Naive thymus-derived CD4-positive, alpha-beta T cell (primary cell): ENCODE results near the gene BPIFA1. TPM values are rescaled to one million over a fixed set of nuclear protein-coding genes. Genes with fewer than 3 reads are reported as not detected.

Source experiments
- ATAC-seq: fragments of 150-1000 bp; cut with Tn5 transposase; 2 replicates; pipeline ENCODE4 v1.10.0; 2021; ENCODE audit warnings: mild to moderate bottlenecking, moderate library complexity
- CTCF ChIA-PET: fragments of 350-600 bp; sonication (Branson Sonifier 250); formaldehyde crosslinking; loops from one replicate; lab custom pipeline; 2021; ENCODE audit warnings: antibody characterized with exemption; lab: Charles Lee
- POLR2A ChIA-PET: fragments of 350-600 bp; sonication (Branson Sonifier 250); formaldehyde crosslinking; loops from one replicate; lab custom pipeline; 2021; ENCODE audit warnings: antibody characterized with exemption, inconsistent platforms; lab: Charles Lee
- DNase-seq, 9 donors: peaks; one replicate each; pipeline versions ENCODE4 v3.0.0 to v3.0.0-alpha.2; 2020 to 2022; ENCODE audit warnings: mixed read lengths in 1 of 9
- H3K27ac ChIP-seq: one replicate; pipeline ENCODE4 v1.7.0; 2013; ENCODE audit warnings: mild to moderate bottlenecking, low read depth, low read length, moderate library complexity
- H3K27me3 ChIP-seq, 2 donors: one replicate each; pipeline ENCODE4 v1.7.0; 2013; ENCODE audit warnings: low read length in 2 of 2, mild to moderate bottlenecking in 2 of 2, moderate library complexity in 2 of 2; ENCODE audit not compliant: control insufficient read depth in 2 of 2, insufficient read depth in 2 of 2
- H3K36me3 ChIP-seq, 3 experiments: 1 replicate in 2 of 3; 2 replicates in 1 of 3; pipeline ENCODE4 v1.7.0; 2013; ENCODE audit warnings: low read length in 3 of 3, mild to moderate bottlenecking in 3 of 3, moderate library complexity in 1 of 3; ENCODE audit not compliant: insufficient read depth in 3 of 3, control insufficient read depth in 2 of 3
- H3K4me1 ChIP-seq, 2 donors: one replicate each; pipeline ENCODE4 v1.7.0; 2013; ENCODE audit warnings: low read length in 2 of 2, mild to moderate bottlenecking in 2 of 2, moderate library complexity in 1 of 2; ENCODE audit not compliant: control insufficient read depth in 2 of 2, insufficient read depth in 2 of 2
- H3K4me3 ChIP-seq: 2 replicates; pipeline ENCODE4 v1.7.0; 2013; ENCODE audit warnings: mild to moderate bottlenecking, low read length
- H3K9me3 ChIP-seq, 3 experiments: 1 replicate in 2 of 3; 2 replicates in 1 of 3; pipeline ENCODE4 v1.7.0; 2013; ENCODE audit warnings: low read length in 3 of 3; ENCODE audit not compliant: control insufficient read depth in 2 of 3
- H3K27ac Mint-ChIP-seq, 9 donors: one replicate each; pipeline ENCODE4 v1.8.0; 2020 to 2022; ENCODE audit warnings: mixed read lengths in 9 of 9, mild to moderate bottlenecking in 8 of 9, moderate library complexity in 5 of 9, inconsistent platforms in 2 of 9
- H3K27me3 Mint-ChIP-seq, 5 donors: one replicate each; pipeline ENCODE4 v1.8.0; 2021 to 2022; ENCODE audit warnings: mixed read lengths in 5 of 5, mild to moderate bottlenecking in 1 of 5
- H3K36me3 Mint-ChIP-seq, 5 donors: one replicate each; pipeline ENCODE4 v1.8.0; 2020 to 2022; ENCODE audit warnings: mixed read lengths in 5 of 5, mild to moderate bottlenecking in 3 of 5, inconsistent platforms in 1 of 5
- H3K4me1 Mint-ChIP-seq, 7 donors: one replicate each; pipeline ENCODE4 v1.8.0; 2020 to 2022; ENCODE audit warnings: mixed read lengths in 7 of 7, mild to moderate bottlenecking in 3 of 7, inconsistent platforms in 1 of 7
- H3K4me3 Mint-ChIP-seq, 10 donors: one replicate each; pipeline ENCODE4 v1.8.0; 2020 to 2022; ENCODE audit warnings: mild to moderate bottlenecking in 10 of 10, mixed read lengths in 10 of 10, moderate library complexity in 6 of 10, inconsistent platforms in 2 of 10
- H3K9me3 Mint-ChIP-seq, 11 donors: one replicate each; pipeline ENCODE4 v1.8.0; 2020 to 2022; ENCODE audit warnings: mixed read lengths in 11 of 11, mild to moderate bottlenecking in 4 of 11, inconsistent platforms in 1 of 11, moderate library complexity in 1 of 11
- intact Hi-C, 2 donors: fragments of 100-400 bp; cut with micrococcal nuclease; formaldehyde crosslinking; loops; one replicate each; pipeline ENCODE4 v1.15.1; 2023
- polyA plus RNA-seq, 2 donors: library from polyadenylated mRNA; unstranded; fragments of 300-500 nt; fragmentation: Illumina TruSeq; gene quantifications; one replicate each; pipeline ENCODE4 v1.2.3, GENCODE V29; 2021
- total RNA-seq, 6 experiments: library from RNA in 5 of 6; stranded (reverse) in 5 of 6; gene quantifications; 1 replicate in 5 of 6; 2 replicates in 1 of 6; pipeline ENCODE4 v1.2.3 and lab custom pipeline; 2021 to 2026

Gene BPIFA1
- total RNA-seq: not detected
- polyA plus RNA-seq: not detected
- not detected for total RNA-seq (lab: John Stamatoyannopoulos, UW)

DNA sequence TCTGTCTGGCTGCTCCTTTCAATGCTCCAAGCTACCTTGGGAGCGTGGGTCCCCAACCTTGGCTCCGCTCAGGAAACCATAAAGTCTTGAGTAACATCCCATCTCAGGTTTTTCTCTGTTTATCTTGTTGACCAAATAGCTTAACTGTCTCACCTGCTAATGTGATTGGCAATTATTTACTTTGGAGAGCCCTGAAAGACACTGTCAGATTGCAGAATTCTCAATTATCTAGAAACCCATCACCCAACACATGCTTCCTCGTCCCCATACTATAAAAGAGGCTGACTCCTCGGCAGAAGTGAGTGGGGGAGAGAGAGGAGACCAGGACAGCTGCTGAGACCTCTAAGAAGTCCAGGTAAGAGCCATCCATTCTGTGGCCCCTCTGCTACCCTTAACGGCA, at the start of gene BPIFA1:
Gene BPIFA1 (plus strand): TSS at position 301 of the 400 bp plus-strand sequence. CDS start 1,716 bp downstream, outside the sequence.
- Mint-ChIP-seq H3K36me3 (no peaks in the 10 kb centered on the region), H3K9me3 (peaks cover 0 to 2% (median 0%) of the 10 kb centered on the region in 11 donors)
- H3K27me3 ChIP-seq: no peaks in the 10 kb centered on the region

DNA sequence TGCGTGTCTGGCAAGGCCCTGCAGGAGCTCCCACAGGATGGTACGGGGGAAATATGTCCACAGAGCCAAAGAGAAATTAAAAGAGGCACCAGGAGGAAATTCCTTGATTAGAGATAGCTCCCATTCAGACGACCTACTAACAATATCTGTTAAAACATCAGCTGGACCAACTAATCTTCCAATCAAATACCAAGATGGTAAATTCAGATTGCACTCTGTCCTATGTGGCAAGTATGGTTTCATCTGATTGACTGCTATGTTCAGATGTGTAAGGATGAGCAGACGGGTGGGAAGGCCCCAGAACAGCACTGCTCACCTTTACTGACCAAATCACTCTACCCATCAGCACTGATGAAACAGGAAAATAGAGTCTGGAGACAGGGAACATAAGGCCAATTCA, 48.3 kb upstream of the BPIFA1 start:
- POLR2A ChIA-PET: no interaction called here

More for the DNA sequence above, at the start of gene BPIFA1:
- Histone ChIP-seq H3K9me3 (no peaks in the 10 kb centered on the region), H3K4me1 (no peaks in the 10 kb centered on the region), H3K36me3 (no peaks in the 10 kb centered on the region), H3K4me3 (no peak within 1 kb of the TSS), H3K27ac (no peak within 1 kb of the TSS)
- CTCF ChIA-PET: no interaction called here
- Mint-ChIP-seq H3K27me3 (peaks cover 4 to 17% (median 7%) of the 10 kb centered on the region in 5 donors), H3K4me1 (peaks cover 3 to 21% (median 10%) of the 10 kb centered on the region in 7 donors), H3K4me3 (no peak within 1 kb of the TSS), H3K27ac (no peak within 1 kb of the TSS)
- POLR2A ChIA-PET: no interaction called here
- intact Hi-C loops: no loop called here
- no peak for ATAC-seq
- DNase-seq: no peak

DNA sequence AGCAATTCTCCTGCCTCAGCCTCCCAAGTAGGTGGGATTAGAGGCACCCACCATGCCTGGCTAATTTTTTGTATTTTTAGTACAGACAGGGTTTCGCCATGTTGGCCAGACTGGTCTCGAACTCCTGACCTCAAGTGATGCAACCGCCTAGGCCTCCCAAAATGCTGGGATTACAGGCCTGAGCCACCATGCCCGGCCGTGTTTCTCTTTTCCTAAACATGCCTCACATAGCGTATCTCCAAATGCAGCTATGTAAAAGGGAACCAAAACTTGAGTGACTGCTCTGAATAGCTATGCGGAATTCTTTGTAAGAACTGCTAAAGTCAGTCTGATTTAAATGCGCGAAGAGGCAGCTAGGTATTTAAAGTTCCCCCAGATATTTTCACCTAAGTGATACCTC, 47.4 kb upstream of the BPIFA1 start:
- no peaks in the 10 kb centered on the region for H3K9me3 ChIP-seq
- Mint-ChIP-seq H3K9me3 (peaks cover 0 to 7% (median under 1%) of the 10 kb centered on the region in 11 donors), H3K4me3 (no peak overlapping the region), H3K36me3 (peaks cover 0 to 3% (median under 1%) of the 10 kb centered on the region in 5 donors), H3K27ac (no peak overlapping the region), H3K4me1 (peaks cover 0 to 6% (median 0%) of the 10 kb centered on the region in 7 donors), H3K27me3 (peaks cover 0 to 7% (median 0%) of the 10 kb centered on the region in 5 donors)
- no peak overlapping the region for H3K4me3 ChIP-seq
- ChIA-PET CTCF (no interaction called here), POLR2A (no interaction called here)
- intact Hi-C loops: no loop called here
- no peak overlapping the region for H3K27ac ChIP-seq
- H3K27me3 ChIP-seq: no peaks in the 10 kb centered on the region
- no peak for ATAC-seq
- H3K4me1 ChIP-seq: no peaks in the 10 kb centered on the region
- no peak for DNase-seq
- no peaks in the 10 kb centered on the region for H3K36me3 ChIP-seq

More for the DNA sequence above, 48.3 kb upstream of the BPIFA1 start:
- intact Hi-C loops: no loop called here
- Mint-ChIP-seq H3K4me3 (no peak overlapping the region), H3K36me3 (peaks cover 0 to 7% (median 3%) of the 10 kb centered on the region in 5 donors), H3K4me1 (peaks cover 0 to 1% (median 0%) of the 10 kb centered on the region in 7 donors), H3K27ac (no peak overlapping the region), H3K27me3 (peaks cover 0 to 6% (median 0%) of the 10 kb centered on the region in 5 donors), H3K9me3 (peaks cover 0 to 12% (median 2%) of the 10 kb centered on the region in 11 donors)
- ATAC-seq (no peak), DNase-seq (no peak)
- Histone ChIP-seq H3K27ac (no peak overlapping the region), H3K4me3 (no peak overlapping the region), H3K9me3 (no peaks in the 10 kb centered on the region), H3K4me1 (no peaks in the 10 kb centered on the region), H3K36me3 (no peaks in the 10 kb centered on the region), H3K27me3 (no peaks in the 10 kb centered on the region)
- CTCF ChIA-PET: no interaction called here

- Mint-ChIP-seq H3K4me3 (no peak overlapping the region), H3K36me3 (no peaks in the 10 kb centered on the region), H3K9me3 (no peaks in the 10 kb centered on the region), H3K27me3 (peaks cover 0 to 8% (median 0%) of the 10 kb centered on the region in 5 donors), H3K4me1 (peaks cover 0 to 16% (median 8%) of the 10 kb centered on the region in 7 donors), H3K27ac (no peak overlapping the region)
- ChIA-PET POLR2A (no interaction called here), CTCF (no interaction called here)
- DNase-seq (no peak), ATAC-seq (no peak)
- no peak overlapping the region for H3K4me3 ChIP-seq
- no peaks in the 10 kb centered on the region for H3K36me3 ChIP-seq
- H3K4me1 ChIP-seq: no peaks in the 10 kb centered on the region
- H3K9me3 ChIP-seq: no peaks in the 10 kb centered on the region
- intact Hi-C loops: no loop called here
- no peaks in the 10 kb centered on the region for H3K27me3 ChIP-seq
- no peak overlapping the region for H3K27ac ChIP-seq
These were observed 44.3 kb upstream of the BPIFA1 start for GRCh38 chr20:33191484-33191883.

- H3K4me3 ChIP-seq: no peak overlapping the region
- H3K36me3 Mint-ChIP-seq: no peaks in the 10 kb centered on the region
- H3K27me3 ChIP-seq: no peaks in the 10 kb centered on the region
- CTCF ChIA-PET: no interaction called here
- H3K9me3 Mint-ChIP-seq: no peaks in the 10 kb centered on the region
- no peaks in the 10 kb centered on the region for H3K4me1 ChIP-seq
- H3K36me3 ChIP-seq: no peaks in the 10 kb centered on the region
- H3K9me3 ChIP-seq: no peaks in the 10 kb centered on the region
- no peak for ATAC-seq
- peaks cover 0 to 16% (median 8%) of the 10 kb centered on the region in 7 donors for H3K4me1 Mint-ChIP-seq
- intact Hi-C loops: no loop called here
- no peak overlapping the region for H3K27ac ChIP-seq
- no peak for DNase-seq
- H3K4me3 Mint-ChIP-seq: no peak overlapping the region
- no peak overlapping the region for H3K27ac Mint-ChIP-seq
- peaks cover 0 to 8% (median 0%) of the 10 kb centered on the region in 5 donors for H3K27me3 Mint-ChIP-seq
- POLR2A ChIA-PET: no interaction called here
These were observed 43.8 kb upstream of the BPIFA1 start for GRCh38 chr20:33191955-33192354.

GRCh38 chr20:33192912-33193501, 42.8 kb upstream of the BPIFA1 start:
- Mint-ChIP-seq H3K4me1 (peaks cover 0 to 16% (median 8%) of the 10 kb centered on the region in 7 donors), H3K9me3 (no peaks in the 10 kb centered on the region), H3K36me3 (no peaks in the 10 kb centered on the region), H3K27me3 (peaks cover 0 to 8% (median 0%) of the 10 kb centered on the region in 5 donors), H3K4me3 (no peak overlapping the region), H3K27ac (no peak overlapping the region)
- POLR2A ChIA-PET: no interaction called here
- Histone ChIP-seq H3K36me3 (no peaks in the 10 kb centered on the region), H3K9me3 (no peaks in the 10 kb centered on the region), H3K27ac (no peak overlapping the region), H3K27me3 (no peaks in the 10 kb centered on the region), H3K4me3 (no peak overlapping the region), H3K4me1 (no peaks in the 10 kb centered on the region)
- ATAC-seq: no peak
- CTCF ChIA-PET: no interaction called here
- intact Hi-C loops: no loop called here
- no peak for DNase-seq

GRCh38 chr20:33199026-33199425, 36.8 kb upstream of the BPIFA1 start:
- no peak for ATAC-seq
- intact Hi-C loops: no loop called here

More at GRCh38 chr20:33199026-33199425, 36.8 kb upstream of the BPIFA1 start:
- H3K36me3 ChIP-seq: no peaks in the 10 kb centered on the region
- Mint-ChIP-seq H3K9me3 (no peaks in the 10 kb centered on the region), H3K27ac (no peak overlapping the region), H3K4me3 (no peak overlapping the region), H3K27me3 (peaks cover 0 to 32% (median 15%) of the 10 kb centered on the region in 5 donors), H3K4me1 (peaks cover 0 to 10% (median 8%) of the 10 kb centered on the region in 7 donors), H3K36me3 (no peaks in the 10 kb centered on the region)
- POLR2A ChIA-PET: no interaction called here
- no peak overlapping the region for H3K27ac ChIP-seq
- no peaks in the 10 kb centered on the region for H3K9me3 ChIP-seq
- CTCF ChIA-PET: no interaction called here
- no peak overlapping the region for H3K4me3 ChIP-seq
- DNase-seq: no peak
- no peaks in the 10 kb centered on the region for H3K27me3 ChIP-seq
- no peaks in the 10 kb centered on the region for H3K4me1 ChIP-seq
